Hematopoietic multipotent progenitor cell treated with erythropoietin and hydrocortisone succinate and interleukin-3 and kit ligand, for 8 days (in vitro differentiated cells): ENCODE data around the gene MICAL1.

Experiments used
- DNase-seq: peaks from one replicate; pipeline ENCODE4 v3.0.0-alpha.2; 2015

Gene MICAL1

DNA sequence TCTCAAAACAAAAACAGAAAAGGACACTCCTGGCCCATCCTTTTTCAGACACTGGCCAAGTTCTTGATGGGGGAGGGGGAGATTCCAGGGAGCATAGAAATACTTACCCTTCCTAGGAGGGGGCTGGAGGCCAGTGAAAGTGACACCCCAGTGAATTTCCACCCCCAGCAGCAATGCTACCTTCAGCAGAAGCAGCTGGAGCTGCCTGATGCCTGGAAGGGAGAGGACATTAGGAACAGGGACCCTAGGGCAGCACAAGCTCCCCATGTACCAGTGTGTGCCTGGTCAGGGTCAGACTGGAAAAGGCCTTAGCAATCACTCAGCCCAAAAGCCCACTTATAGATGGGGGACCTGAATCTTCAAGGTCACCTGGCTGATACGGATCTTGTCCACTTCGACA, 2.4 kb downstream of the MICAL1 start:
- no peak for DNase-seq

DNA sequence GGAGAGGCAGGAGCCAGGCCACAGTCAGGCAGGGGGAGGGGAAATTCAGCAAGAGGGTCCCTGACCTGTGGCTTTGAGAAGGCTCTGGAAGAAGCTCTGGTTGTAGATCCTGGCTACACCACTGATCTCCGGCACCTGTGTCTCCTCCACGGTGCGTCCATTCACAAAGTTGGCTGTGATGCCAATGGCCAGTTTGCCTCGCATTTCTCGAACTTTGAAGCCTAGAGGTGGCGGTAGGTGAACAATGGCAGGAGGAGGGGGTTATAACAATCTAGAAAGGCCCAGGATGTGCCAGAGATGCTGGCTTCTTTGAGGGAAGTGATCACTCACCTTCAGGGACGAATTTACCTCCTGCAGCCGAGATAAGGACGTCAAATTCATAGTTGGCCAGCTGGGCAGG, 3.4 kb downstream of the MICAL1 start:
- DNase-seq, result no peak

DNA sequence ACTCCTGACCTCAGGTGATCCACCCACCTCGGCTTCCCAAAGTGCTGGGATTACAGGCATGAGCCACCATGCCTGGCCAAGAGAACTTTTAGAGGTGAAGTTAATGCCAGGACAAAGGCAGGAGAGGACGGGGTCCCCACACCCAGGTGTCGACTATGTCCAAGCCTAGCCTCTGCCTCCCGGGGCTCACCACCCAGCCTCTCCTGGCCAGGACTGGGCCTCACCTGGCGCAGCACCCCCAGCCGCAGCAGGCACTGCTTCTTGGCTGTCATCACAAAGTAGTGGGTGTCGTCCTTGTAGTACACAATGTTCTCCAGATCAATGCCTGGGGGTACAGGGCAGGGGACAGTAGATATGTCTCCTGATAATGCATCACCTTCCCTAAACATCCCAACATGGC, 4.2 kb downstream of the MICAL1 start:
- DNase-seq, result no peak

DNA sequence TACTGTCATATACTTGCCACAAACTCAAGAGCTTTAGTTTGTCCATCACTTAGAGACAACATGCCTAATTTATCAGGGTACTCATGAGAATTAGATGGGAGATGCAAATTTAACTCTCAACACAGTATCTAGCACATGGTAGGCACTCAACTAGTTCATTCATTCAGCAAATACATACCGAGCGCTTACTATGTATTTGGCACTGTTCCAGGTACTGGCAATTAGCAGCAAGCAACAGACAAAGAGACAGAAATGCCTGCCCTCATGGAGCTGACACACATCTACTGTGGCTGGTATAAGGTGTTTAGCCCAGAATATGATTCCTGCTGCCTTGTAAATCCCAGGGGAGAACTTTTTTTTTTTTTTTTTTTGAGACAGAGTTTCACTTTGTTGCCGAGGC, 4.8 kb downstream of the MICAL1 start:
- no peak for DNase-seq

DNA sequence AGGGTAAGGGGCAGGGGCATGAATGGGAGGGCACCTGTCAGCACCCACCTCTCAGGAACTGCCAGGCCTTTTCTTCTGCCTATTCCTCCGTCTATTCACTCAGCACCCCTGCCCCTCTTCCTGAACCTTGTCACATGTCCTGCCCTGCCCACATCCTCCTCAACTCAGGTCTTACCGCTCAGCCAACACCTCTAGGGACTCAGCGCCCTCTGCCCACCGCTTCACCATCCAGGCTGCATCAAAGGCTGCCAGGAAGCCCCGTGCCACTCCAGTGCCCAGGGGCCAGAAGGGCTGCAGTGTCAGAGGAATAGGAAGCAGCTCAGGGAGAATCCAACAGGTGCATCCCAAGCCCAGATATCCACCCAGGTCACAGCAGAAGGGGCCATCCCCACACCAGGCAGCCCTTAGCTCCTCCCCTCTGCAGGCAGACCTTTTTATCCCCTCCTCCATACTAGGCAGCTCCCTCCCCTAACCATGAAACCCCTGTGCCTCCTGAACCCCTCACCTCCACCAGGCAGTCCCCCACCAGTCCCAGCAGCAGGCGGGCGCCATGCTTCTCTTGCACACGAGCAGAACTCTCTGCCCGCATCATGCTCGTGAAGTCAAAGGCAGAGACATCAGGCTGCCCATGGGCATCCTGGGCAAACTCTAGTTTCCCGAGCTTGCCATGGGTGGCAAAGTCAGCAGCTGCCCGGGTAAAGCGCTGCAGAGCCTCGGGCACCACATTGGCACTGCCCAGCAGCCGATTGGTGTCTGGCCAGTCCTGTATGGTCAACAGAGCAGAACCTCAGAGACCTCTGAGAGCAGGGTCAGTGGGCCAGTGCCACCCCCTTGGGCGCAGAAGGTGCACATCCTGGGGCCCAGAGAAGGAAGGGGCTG, 5.5 kb downstream of the MICAL1 start:
- no peak for DNase-seq

DNA sequence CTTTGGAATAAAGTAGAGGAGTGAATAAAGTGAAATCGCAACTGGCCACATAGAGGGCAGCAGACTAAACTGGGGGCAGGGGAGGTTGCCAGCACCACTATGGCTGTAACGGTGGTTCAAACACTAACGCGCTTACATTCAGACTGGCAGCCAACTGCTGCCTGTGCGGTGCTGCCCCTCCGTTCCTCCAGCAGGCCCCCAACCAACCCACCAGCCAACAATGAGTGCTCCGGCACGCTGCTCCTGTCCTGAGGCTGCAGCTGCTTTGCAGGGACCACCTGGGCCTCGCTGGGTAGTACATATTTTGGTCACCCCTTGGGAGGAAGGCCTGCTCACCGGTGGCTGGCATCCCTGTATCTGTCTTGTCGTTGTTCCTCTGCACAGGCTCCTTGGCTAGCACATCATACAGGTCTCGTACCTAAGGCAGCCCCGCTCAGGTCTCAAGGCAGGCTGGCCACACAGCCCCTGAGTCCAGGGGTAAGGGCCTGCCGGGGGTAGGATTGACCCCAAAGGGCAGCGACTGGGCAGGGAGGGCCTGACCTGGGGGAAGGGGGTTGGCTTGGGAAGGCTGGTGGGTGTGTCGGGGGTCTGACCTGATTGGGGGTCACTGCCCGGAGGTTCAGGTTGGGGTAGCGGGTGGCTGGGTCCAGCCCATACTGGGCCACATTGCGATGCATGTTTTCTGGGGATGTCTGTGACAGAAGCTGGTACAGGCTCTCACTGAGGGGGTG, 6.3 kb downstream of the MICAL1 start:
- DNase-seq, result no peak

DNA sequence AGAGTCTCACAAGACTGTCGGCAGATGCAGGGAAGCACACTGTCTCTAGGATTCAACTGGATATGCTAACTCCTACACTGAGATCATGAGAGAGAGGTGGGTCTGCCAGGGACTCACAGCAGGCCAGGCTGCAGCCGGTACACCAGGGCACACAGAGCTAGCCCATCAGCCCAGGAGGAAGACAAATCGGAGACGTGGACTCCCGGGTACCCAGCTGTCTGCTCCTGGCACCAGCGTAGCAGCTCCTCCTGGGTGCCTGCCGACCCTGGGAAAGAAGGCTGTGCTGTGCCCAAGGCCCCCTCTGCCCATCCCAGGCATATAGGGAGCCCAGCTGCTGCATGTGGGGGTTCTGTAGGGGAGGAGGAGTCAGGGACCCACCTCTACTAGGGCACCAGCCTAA, 7.0 kb downstream of the MICAL1 start:
- no peak for DNase-seq

DNA sequence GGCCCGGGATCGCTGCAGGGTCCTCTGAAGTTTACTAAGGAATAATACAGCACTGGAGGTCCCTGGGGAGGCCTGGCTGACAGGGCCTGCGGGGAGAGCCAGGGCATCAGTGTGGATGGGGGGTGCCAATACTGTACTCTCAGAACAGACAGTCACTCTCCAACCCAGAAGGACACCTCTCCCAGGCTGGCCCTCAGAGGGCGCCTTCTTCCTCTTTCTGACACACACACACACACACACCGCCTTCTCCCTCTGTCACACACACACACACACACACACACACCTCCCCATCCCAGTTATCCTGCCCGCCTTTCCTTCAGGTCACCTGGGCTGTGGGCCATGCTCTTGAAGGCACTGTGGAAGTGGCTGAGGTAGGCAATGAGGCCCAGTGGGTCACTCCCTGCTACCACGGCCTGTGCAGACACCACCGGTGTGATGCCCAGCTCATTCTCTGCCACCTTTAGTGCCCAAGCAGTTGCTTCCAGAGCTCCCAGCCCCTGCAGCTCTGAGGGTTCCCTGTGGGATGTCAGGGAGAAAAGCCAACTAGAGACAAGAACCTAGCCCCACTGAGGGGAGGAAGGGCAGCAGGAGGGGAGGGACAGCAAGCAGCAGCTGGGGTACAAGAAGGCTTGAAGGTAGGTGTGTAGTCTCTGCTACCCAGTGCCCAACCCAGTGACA, 7.6 kb downstream of the MICAL1 start:
- peak; percentile 36 for DNase-seq

DNA sequence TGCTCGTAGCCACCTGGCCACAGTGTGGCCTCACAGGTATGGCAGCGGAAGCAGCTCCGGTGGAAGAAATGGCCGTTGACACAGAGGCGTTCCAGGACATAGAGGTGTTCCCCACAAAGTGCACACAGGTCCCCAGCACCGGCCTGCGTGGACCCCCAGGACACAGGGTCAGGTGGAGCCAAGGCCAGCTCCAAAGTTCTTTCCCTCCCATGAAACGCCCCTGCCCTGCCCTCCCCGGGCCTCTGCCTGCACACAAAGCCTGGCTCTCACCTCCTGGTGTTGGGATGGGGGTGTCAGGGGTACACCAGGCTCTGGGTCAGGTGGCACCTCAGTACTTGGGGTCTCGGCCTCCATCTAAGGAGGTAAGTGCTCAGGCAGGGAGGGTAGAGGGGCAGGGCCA, 8.5 kb downstream of the MICAL1 start:
- no peak for DNase-seq

DNA sequence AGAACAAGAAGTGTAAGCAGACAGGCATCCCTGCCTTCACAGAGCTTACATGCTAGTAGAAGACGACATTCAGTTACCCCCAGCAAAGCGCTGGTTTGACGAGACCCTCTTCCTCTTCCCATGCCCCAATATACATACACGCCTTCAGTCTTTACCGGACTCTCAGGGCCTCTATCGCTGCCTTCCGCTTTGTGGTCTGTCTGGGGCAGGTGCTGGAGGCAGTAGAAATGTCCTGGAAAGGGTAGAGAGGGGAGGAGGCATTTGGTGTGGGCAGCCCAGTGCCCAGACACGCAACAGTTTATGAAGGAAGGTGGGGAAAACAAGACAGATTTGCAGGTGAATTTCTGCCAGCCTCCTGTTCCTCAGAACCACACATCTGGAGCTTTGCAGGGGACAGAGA, 9.0 kb downstream of the MICAL1 start:
- DNase-seq, result no peak

DNA sequence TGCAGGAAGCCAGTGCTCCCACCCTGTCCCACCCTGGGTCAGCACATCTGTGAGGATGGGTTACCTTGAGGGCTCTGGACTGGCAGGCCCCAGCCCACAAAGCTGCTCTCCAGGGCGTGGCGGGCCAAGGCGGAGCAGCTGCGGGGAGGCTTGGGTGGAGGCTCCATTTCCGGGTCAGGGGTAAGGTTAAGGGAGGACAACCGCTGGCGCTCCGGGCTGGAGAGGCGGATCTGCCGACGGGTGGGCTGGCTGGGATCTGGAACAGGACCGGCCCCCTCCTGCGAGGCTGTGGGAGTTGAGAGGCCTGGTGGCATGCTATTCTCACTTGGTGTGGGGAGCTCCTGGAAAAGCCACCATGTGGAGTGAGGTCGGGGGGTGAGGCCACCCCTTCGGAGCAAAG, 9.5 kb downstream of the MICAL1 start:
- DNase-seq, result no peak

DNA sequence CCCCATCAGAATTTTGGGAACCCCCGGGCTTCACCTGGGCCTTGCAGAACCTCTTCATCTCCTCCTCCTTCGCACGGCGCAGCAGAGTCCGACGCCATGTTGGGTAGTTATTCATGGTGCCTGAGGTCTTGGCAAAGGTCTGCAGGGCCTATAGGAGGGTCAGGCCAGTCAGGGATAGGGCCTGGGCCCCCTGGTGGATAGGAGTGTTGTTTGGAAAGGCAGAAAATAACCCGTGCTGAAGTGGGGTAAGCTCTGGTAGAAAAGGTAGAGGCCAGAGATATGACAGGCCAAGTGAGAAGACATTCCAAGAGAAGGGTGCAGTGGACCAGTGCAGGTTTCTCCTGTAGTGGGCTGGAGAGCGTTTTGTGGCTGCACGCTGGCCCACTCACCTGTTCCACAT, 10.2 kb downstream of the MICAL1 start:
- no peak for DNase-seq

DNA sequence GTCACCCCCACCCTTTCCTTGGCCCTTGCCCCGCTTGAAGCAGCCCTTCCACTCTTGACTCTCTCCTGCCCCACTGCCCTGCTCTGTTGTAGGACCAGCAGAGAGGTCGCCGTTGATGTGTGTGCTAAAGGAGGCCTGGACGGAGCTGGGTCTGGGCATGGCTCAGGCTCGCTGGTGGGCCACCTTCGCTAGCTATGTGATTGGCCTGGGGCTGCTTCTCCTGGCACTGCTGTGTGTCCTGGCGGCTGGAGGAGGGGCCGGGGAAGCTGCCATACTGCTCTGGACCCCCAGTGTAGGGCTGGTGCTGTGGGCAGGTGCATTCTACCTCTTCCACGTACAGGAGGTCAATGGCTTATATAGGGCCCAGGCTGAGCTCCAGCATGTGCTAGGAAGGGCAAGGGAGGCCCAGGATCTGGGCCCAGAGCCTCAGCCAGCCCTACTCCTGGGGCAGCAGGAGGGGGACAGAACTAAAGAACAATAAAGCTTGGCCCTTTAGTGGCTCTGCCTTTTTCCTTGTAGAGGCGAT, 12.1 kb downstream of the MICAL1 start:
- no peak for DNase-seq

DNA sequence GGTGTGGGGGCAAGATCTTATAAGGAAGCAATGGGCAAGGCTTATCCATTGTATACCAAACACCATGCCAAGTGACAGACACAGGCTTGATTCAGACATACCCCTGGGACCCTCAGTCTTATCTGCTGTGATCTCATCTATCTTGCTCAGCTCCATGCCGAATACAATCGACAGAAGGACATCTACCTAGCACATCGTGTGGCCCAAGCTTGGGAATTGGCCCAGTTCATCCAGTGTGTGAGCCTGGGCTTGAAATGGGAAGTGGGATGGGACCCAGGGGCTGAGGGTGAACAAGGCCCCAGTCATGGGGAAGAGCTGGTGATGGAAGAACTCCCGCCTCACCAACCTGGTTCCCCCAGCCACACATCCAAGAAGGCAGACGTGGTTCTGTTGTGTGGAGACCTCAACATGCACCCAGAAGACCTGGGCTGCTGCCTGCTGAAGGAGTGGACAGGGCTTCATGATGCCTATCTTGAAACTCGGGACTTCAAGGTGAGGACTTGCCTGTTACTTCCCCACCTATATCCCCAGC, 13.1 kb downstream of the MICAL1 start:
- DNase-seq, result no peak

DNA sequence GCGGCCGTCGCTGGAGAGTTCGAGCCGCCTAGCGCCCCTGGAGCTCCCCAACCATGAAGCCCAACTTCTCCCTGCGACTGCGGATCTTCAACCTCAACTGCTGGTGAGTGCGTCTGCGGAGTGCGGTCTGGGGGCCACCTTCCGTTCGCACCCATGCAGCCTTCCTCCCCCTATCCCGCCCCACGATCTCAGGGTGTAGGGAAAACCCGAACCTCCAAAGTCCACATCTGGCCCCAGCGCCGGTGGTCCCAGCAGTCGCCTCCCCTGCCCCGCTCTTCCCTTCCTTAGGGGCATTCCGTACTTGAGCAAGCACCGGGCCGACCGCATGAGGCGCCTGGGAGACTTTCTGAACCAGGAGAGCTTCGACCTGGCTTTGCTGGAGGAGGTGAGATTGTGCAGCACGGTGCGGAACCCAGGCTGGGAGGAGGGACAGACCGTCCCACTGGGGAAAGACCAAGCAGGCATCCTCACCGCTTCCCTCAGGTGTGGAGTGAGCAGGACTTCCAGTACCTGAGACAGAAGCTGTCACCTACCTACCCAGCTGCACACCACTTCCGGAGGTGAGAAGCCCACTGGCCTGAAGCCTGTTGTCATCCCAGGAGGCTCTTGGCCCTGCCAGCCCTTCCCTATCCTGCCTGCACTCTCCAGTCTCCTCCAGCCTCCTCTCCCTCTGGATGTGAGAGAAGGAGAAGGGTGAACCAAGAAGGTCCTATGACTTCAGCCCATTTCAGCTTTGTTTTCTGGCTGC, 14.3 kb downstream of the MICAL1 start:
- peak; percentile 63 for DNase-seq

DNA sequence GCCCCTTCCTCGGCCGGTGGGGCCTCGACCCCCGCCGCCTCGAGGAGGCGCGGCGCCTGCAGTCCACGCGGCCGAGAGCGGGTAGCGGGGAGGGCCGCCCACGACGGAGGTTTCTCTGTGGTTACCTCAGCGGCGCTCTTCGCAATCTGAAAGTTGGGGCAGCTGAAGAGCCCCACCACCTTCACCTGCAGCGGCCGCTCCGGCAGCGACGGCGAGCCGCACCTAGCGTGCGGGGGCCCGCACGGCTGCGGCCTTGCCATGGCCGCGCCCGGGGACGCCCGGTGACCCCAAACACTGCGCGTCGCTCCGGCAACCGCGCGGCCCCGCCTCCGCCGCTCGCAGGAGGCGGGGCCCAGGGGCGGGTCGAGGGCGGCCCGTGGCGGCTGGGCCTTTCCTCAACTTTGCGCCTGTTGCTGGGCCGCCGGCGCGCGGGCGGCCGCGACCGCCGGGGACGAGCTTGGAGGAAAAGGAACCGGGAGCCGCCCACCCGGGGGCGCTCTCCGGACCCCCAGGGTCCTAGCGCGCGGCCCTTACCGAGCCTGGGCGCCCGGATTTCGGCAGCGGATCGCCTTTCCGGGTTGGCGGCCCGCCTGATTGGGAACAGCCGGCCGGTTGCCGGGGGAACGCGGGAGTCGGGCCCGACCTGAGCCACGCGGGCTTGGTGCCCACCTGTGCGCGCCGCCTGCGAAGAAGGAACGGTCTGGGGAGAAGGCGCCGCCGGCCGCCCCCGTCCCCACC, 15.1 kb downstream of the MICAL1 start, which contains the start of the genes PPIL6 and SMPD2:
Gene PPIL6 (minus strand): TSS at position 298 of the 738 bp plus-strand sequence. CDS start 38 bp downstream, at position 260.
Gene SMPD2 (plus strand): TSS at position 394 of the 738 bp plus-strand sequence. CDS start 398 bp downstream, outside the sequence.
- peak; percentile 84 for DNase-seq

DNA sequence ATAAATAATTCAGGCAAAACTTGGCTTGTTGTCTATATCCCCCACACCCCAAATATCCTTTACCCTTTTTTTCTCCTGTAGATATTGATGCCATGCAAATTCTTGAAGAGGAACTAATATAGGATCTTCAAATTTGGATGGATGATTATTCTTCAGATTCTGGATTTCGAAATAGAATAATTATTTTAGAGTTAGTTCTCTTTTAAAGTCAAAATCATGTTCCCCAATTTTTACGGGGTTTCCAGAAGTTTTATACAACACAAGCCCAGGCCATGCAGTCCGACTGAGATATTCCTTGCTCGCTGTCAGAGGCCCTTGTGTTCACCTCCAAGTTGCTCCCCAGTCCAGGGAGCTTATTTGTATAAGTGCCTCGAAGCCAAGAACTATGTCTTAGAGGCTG, 19.5 kb downstream of the MICAL1 start:
- no peak for DNase-seq

DNA sequence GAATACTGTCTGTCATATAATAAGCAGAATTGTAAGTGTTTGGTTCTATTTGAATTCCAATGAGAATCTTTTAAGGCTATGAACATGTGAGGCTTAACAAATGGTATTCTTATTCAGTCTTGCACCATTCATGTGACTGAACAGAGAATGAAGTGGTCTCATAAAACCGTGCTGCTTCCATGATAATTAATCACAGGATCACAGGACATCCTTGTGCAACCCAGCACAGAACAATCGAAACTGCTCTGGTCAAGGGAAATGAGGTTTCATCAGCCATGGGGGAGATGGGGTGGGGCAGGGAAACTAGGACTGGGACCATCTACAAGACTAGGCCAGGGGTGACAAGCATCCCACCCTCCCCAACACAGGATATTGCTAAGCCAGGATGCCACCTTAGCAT, 21.1 kb downstream of the MICAL1 start:
- DNase-seq, result no peak

DNA sequence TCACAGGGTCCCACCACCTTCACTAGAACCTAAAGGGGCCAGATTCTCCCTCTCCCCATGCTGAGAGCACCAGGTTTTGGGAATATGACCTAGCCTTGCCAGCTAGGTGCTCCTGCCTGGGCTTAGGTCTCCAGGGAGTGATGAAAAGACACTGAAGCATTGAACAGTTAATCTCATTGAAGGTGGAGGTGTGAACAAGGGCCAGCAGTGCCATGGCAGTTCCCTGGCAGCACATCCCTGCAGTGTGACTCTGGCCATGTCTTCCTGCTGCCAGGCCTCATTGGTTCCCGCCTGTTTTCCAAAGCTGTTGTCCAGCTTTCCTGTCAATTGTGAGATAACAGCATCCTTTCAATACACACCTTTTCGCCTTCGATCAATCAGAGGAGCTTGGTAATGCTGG, 26.1 kb downstream of the MICAL1 start:
- no peak for DNase-seq

DNA sequence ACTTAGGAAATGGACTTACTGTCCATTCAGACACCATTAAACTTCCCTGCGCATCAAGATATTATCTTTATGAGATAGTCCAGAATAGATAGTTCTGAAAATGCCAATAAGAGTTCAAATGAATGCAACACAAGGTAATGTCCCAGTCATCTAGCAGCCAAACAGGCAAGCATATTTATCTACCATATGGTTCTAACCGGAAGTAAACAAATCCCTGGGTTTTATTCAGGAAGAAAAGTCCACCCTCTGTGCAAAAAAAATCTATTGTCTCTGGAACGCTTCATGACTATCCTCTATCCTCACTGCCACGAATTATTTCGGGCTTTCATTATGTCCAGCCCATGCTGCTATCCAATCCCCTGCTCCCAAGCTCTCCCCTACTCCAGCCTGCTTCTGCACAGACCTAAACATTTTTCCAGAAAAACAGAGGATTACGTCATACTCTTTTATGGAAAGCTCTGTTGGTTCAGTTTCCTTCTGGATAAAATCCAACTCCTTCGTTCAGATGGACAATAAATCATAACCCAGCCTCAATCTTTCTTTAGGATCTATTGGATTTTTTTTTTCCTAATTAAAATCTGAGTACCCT, 26.6 kb downstream of the MICAL1 start:
- no peak for DNase-seq

DNA sequence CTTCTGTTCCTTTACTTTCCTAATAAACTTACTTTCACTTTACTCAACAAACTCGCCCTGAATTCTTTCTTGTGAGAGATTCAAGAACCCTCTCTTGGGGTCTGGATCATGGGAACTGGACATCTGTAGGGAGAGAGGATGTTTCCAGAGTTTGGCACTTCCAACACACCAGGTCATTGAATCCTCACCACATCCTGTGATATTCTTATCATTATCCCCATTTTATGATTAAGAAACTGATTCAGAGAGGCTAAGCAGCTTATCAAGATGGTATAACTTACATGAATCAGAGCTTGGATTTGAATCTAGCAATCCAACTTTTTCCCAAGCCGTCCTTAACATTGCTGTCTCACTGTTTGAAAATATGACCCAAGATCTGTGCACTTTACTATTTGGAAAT, 30.6 kb downstream of the MICAL1 start:
- DNase-seq, result no peak
